Measurements from ENCODE around the gene SLC22A15. TPM values are rescaled to one million over a fixed set of nuclear protein-coding genes. Genes with fewer than 3 reads are reported as not detected.

Gene SLC22A15
- total and polyA plus RNA-seq, 2 donors (not counting 1 experiment from before 2014, with no cell fraction given): 4.9 to 21.0 TPM

DNA sequence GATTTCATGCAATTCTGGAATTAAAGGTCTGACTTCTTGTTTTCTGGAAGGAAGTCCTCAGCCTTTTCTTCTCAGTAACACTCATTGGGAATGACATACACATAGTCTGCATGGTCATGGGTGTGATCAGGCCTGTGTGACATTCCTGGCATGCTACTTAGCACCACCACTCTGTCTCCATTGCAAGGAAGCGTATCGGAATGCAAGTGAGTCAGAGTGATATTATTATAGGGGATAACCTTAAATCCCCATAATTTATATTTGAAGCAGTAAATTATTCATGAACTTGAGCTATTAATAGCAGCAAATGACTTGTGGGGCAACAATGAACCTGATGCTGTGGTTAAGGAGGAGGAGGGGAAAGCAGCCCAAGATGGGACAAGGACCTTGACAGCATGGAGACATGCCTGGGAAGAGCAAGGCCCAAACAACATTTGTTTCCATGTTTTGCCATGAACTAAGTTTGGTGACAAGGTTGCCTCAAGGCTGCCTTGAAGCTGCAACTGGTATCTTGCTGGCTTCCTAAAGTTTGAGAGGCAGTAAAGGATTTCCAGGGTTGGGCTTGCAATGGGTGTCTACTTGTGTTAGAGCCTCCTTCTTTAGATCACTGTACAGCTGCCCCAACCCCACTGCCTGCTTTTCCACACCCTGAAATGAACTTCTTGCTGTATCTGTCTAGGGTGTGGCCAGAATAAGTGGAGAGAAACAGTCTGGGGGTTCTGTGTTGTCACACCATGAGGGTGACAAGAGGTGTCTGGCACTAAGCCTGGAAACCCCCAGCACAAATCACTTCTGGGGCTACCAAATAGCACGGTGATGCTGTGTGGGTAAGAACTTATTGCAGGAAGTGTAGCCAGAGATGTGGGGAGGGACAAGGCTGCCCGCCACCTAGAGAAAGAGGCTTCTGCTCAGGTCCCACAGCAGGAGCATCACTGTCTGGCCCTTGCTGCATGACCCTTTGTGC lies 139.4 kb downstream of the SLC22A15 start:
- H4K20me1 ChIP-seq (ENCODE audit: control insufficient read depth, extremely low read depth, insufficient read depth, low read length): no peaks in the 10 kb centered on the region
- DNase-seq (ENCODE audit: low read depth in 2 of 2): peak; percentile 82 to 84

DNA sequence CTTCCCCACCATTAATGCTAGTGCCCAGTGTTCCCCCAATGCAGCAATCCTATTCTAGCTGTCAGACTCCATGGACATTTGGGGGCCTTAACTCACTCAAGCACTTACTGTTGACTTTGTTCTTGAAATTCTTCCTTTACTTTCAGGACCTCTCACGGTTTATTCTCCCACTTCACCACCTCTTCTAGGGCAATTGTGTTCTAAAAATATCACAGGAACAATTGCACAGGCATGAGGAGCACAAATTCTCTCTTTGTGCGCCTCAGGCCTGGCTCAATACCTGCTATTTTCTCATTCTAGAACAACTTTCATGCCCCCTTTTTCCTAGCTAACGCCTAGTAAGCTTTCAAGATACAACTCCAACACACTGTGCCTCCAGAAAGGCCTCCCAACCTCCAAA lies 142.2 kb downstream of the SLC22A15 start:
- Histone ChIP-seq H4K20me1 (ENCODE audit: control insufficient read depth, extremely low read depth, insufficient read depth, low read length) (no peaks in the 10 kb centered on the region), H3K9me3 (ENCODE audit: control insufficient read depth, insufficient read depth, low read depth, low read length) (no peaks in the 10 kb centered on the region), H3K4me3 (replicated peaks in 1 of 4; ENCODE audit: control extremely low read depth in 1 of 4, insufficient read depth in 1 of 4, low read depth in 3 of 4, low read length in 4 of 4) (no peak overlapping the region), H3K9ac (ENCODE audit: insufficient read depth, low read length) (no peak overlapping the region), H3K27me3 (ENCODE audit: control insufficient read depth, insufficient read depth, low read length) (no peaks in the 10 kb centered on the region), H3K79me2 (ENCODE audit: control insufficient read depth, insufficient read depth, low read length) (no peaks in the 10 kb centered on the region), H3K4me1 (ENCODE audit: control insufficient read depth, extremely low read depth, insufficient read depth, low read length) (peaks cover 15% of the 10 kb centered on the region), H3K36me3 (ENCODE audit: control insufficient read depth, insufficient read depth, low read length) (no peaks in the 10 kb centered on the region), H3K27ac (ENCODE audit: insufficient read depth, low read length) (no peak overlapping the region), H3K4me2 (ENCODE audit: extremely low read depth, insufficient read depth, low read length) (no peak overlapping the region), H2AFZ (ENCODE audit: low read length) (no peak overlapping the region)
- no peak for TF ChIP-seq EZH2 (IDR thresholded peaks at IDR 0.05; ENCODE audit: low read length, missing control alignments)
- TF ChIP-seq, protein P1, sequence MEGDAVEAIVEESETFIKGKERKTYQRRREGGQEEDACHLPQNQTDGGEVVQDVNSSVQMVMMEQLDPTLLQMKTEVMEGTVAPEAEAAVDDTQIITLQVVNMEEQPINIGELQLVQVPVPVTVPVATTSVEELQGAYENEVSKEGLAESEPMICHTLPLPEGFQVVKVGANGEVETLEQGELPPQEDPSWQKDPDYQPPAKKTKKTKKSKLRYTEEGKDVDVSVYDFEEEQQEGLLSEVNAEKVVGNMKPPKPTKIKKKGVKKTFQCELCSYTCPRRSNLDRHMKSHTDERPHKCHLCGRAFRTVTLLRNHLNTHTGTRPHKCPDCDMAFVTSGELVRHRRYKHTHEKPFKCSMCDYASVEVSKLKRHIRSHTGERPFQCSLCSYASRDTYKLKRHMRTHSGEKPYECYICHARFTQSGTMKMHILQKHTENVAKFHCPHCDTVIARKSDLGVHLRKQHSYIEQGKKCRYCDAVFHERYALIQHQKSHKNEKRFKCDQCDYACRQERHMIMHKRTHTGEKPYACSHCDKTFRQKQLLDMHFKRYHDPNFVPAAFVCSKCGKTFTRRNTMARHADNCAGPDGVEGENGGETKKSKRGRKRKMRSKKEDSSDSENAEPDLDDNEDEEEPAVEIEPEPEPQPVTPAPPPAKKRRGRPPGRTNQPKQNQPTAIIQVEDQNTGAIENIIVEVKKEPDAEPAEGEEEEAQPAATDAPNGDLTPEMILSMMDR (conservative IDR thresholded peaks at IDR 0.05 in 1 of 2, IDR thresholded peaks at IDR 0.05 in 1 of 2; ENCODE audit: low read depth in 1 of 2, low read length in 2 of 2): no peak
- no peak for DNase-seq (ENCODE audit: low read depth in 2 of 2)

More for the DNA sequence above, 139.4 kb downstream of the SLC22A15 start:
- Histone ChIP-seq H3K36me3 (ENCODE audit: control insufficient read depth, insufficient read depth, low read length) (no peaks in the 10 kb centered on the region), H3K4me3 (replicated peaks in 1 of 4; ENCODE audit: control extremely low read depth in 1 of 4, insufficient read depth in 1 of 4, low read depth in 3 of 4, low read length in 4 of 4) (no peak overlapping the region), H3K4me2 (ENCODE audit: extremely low read depth, insufficient read depth, low read length) (peak overlapping the region; percentile 56), H3K79me2 (ENCODE audit: control insufficient read depth, insufficient read depth, low read length) (no peaks in the 10 kb centered on the region), H3K27me3 (ENCODE audit: control insufficient read depth, insufficient read depth, low read length) (no peaks in the 10 kb centered on the region), H3K9ac (ENCODE audit: insufficient read depth, low read length) (no peak overlapping the region), H3K9me3 (ENCODE audit: control insufficient read depth, insufficient read depth, low read depth, low read length) (no peaks in the 10 kb centered on the region), H3K4me1 (ENCODE audit: control insufficient read depth, extremely low read depth, insufficient read depth, low read length) (peaks cover 9% of the 10 kb centered on the region), H3K27ac (ENCODE audit: insufficient read depth, low read length) (peak overlapping the region; percentile 67), H2AFZ (ENCODE audit: low read length) (no peak overlapping the region)
- TF ChIP-seq, protein P1 (conservative IDR thresholded peaks at IDR 0.05 in 1 of 2, IDR thresholded peaks at IDR 0.05 in 1 of 2; ENCODE audit: low read depth in 1 of 2, low read length in 2 of 2): no peak

Other genes starting within 250 kb of the SLC22A15 start
- gene CASQ2, start 207.8 kb upstream of the SLC22A15 start, total RNA-seq: not detected in 2 replicates
- gene CASQ2, start 207.8 kb upstream of the SLC22A15 start, polyA plus RNA-seq: 0.02 and 0.03 TPM in 2 replicates
- gene NHLH2, start 135.4 kb upstream of the SLC22A15 start, total RNA-seq: not detected in 2 replicates
- not detected in 2 replicates for gene NHLH2, start 135.4 kb upstream of the SLC22A15 start, polyA plus RNA-seq
- gene MAB21L3, start 134.9 kb downstream of the SLC22A15 start, total RNA-seq: 0.66 and 0.77 TPM in 2 replicates
- 0.08 and 0.18 TPM in 2 replicates for gene MAB21L3, start 134.9 kb downstream of the SLC22A15 start, polyA plus RNA-seq